Measurements from ENCODE around the gene MPND. TPM values are rescaled to one million over a fixed set of nuclear protein-coding genes. Genes with fewer than 3 reads are reported as not detected.

The MPND gene
- total and polyA plus RNA-seq, 2 of the 13 experiments (the other 11 are each of a cell fraction or from before 2014, with no cell fraction given) = 10.8 to 15.8 TPM

DNA sequence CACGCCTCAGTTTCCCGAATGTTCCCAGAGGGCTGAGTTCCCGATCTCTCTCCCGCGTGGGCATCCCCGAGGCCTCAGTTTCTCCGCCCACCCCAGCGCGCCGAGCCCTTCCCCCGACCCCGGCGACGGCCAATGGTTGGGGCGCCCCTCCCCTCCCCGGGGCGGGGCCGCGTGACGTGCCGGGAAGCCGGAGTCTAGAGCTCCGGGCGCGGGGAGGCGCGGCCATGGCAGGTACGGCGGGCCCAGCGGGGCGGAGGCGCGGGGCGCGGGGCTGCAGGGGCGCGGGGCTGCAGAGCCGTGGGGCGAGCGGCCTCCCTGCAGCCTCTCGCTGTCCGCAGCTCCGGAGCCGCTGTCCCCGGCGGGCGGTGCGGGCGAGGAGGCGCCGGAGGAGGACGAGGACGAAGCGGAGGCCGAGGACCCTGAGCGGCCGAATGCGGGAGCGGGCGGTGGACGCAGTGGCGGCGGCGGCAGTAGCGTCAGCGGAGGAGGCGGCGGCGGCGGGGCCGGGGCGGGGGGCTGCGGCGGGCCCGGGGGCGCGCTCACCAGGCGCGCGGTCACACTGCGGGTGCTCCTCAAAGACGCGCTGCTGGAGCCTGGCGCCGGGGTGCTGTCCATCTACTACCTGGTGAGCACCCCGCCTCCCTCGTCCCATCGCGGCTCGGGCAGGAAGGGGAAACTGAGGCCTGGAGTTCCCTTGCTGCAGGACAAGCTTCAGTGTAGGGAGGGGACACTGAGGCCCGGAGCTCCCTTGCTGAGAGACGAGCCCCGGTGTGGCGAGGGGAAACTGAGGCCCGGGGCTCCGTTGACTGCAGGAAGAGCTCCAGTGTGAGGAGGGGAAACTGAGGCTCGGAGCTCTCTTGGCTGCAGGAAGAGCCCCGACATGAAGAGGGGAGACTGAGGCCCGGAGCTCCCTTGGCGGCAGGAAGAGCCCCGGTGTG lies at the start of gene MPND (continued):
- TF ChIP-seq, protein P1, sequence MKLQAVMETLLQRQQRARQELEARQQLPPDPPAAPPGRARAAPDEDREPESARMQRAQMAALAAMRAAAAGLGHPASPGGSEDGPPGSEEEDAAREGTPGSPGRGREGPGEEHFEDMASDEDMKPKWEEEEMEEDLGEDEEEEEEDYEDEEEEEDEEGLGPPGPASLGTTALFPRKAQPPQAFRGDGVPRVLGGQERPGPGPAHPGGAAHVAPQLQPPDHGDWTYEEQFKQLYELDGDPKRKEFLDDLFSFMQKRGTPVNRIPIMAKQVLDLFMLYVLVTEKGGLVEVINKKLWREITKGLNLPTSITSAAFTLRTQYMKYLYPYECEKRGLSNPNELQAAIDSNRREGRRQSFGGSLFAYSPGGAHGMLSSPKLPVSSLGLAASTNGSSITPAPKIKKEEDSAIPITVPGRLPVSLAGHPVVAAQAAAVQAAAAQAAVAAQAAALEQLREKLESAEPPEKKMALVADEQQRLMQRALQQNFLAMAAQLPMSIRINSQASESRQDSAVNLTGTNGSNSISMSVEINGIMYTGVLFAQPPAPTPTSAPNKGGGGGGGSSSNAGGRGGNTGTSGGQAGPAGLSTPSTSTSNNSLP (IDR thresholded peaks at IDR 0.05; ENCODE audit: low read depth, low read length) = no peak
- TF ChIP-seq, protein P2, sequence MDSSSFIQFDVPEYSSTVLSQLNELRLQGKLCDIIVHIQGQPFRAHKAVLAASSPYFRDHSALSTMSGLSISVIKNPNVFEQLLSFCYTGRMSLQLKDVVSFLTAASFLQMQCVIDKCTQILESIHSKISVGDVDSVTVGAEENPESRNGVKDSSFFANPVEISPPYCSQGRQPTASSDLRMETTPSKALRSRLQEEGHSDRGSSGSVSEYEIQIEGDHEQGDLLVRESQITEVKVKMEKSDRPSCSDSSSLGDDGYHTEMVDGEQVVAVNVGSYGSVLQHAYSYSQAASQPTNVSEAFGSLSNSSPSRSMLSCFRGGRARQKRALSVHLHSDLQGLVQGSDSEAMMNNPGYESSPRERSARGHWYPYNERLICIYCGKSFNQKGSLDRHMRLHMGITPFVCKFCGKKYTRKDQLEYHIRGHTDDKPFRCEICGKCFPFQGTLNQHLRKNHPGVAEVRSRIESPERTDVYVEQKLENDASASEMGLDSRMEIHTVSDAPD (CRISPR knock-in tag; IDR thresholded peaks at IDR 0.05) = no peak
- TF ChIP-seq RFXAP (CRISPR knock-in tag; IDR thresholded peaks at IDR 0.05; ENCODE audit: borderline replicate concordance) (no peak), ZNF432 (CRISPR knock-in tag; IDR thresholded peaks at IDR 0.05; ENCODE audit: borderline replicate concordance) (no peak), GTF3A (CRISPR knock-in tag; conservative IDR thresholded peaks at IDR 0.05) (no peak), NBN (conservative IDR thresholded peaks at IDR 0.05) (no peak), KMT2B (CRISPR knock-in tag; IDR thresholded peaks at IDR 0.05) (no peak), SRSF1 (optimal IDR thresholded peaks at IDR 0.05; ENCODE audit: low read depth, low read length) (no peak), POLR2A (IDR thresholded peaks at IDR 0.05; ENCODE audit: insufficient read depth in 1 of 2, low read depth in 2 of 2, low read length in 2 of 2) (peak in 1 of 2 experiments; percentile 67; a peak in 2 of 4 replicates), MIXL1 (CRISPR knock-in tag; IDR thresholded peaks at IDR 0.05) (no peak), HNRNPUL1 (IDR thresholded peaks at IDR 0.05; ENCODE audit: low read depth, low read length) (no peak), ASH2L (IDR thresholded peaks at IDR 0.05; ENCODE audit: insufficient read length, low read depth, low read length) (peak; percentile 20), ZSCAN31 (CRISPR knock-in tag; IDR thresholded peaks at IDR 0.05; ENCODE audit: low read depth) (no peak), GFI1 (CRISPR knock-in tag; IDR thresholded peaks at IDR 0.05; ENCODE audit: borderline replicate concordance) (no peak)
- TF ChIP-seq, protein P3, sequence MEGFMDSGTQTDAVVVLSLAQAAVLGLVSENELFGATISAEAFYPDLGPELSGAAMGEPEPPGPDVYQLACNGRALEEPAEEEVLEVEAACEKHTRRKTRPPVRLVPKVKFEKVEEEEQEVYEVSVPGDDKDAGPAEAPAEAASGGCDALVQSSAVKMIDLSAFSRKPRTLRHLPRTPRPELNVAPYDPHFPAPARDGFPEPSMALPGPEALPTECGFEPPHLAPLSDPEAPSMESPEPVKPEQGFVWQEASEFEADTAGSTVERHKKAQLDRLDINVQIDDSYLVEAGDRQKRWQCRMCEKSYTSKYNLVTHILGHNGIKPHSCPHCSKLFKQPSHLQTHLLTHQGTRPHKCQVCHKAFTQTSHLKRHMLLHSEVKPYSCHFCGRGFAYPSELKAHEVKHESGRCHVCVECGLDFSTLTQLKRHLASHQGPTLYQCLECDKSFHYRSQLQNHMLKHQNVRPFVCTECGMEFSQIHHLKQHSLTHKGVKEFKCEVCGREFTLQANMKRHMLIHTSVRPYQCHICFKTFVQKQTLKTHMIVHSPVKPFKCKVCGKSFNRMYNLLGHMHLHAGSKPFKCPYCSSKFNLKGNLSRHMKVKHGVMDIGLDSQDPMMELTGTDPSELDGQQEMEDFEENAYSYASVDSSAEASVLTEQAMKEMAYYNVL (CRISPR knock-in tag; IDR thresholded peaks at IDR 0.05; ENCODE audit: borderline replicate concordance) = 0 out of 2 replicates have a peak, but pooled peaks have one; percentile 5
- TF ChIP-seq, protein P4, sequence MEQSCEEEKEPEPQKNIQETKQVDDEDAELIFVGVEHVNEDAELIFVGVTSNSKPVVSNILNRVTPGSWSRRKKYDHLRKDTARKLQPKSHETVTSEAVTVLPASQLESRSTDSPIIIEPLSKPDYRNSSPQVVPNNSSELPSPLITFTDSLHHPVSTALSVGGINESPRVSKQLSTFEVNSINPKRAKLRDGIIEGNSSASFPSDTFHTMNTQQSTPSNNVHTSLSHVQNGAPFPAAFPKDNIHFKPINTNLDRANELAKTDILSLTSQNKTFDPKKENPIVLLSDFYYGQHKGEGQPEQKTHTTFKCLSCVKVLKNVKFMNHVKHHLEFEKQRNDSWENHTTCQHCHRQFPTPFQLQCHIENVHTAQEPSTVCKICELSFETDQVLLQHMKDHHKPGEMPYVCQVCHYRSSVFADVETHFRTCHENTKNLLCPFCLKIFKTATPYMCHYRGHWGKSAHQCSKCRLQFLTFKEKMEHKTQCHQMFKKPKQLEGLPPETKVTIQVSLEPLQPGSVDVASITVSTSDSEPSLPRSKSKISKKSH (CRISPR knock-in tag; IDR thresholded peaks at IDR 0.05; ENCODE audit: borderline replicate concordance) = no peak
- TF ChIP-seq, protein P5, sequence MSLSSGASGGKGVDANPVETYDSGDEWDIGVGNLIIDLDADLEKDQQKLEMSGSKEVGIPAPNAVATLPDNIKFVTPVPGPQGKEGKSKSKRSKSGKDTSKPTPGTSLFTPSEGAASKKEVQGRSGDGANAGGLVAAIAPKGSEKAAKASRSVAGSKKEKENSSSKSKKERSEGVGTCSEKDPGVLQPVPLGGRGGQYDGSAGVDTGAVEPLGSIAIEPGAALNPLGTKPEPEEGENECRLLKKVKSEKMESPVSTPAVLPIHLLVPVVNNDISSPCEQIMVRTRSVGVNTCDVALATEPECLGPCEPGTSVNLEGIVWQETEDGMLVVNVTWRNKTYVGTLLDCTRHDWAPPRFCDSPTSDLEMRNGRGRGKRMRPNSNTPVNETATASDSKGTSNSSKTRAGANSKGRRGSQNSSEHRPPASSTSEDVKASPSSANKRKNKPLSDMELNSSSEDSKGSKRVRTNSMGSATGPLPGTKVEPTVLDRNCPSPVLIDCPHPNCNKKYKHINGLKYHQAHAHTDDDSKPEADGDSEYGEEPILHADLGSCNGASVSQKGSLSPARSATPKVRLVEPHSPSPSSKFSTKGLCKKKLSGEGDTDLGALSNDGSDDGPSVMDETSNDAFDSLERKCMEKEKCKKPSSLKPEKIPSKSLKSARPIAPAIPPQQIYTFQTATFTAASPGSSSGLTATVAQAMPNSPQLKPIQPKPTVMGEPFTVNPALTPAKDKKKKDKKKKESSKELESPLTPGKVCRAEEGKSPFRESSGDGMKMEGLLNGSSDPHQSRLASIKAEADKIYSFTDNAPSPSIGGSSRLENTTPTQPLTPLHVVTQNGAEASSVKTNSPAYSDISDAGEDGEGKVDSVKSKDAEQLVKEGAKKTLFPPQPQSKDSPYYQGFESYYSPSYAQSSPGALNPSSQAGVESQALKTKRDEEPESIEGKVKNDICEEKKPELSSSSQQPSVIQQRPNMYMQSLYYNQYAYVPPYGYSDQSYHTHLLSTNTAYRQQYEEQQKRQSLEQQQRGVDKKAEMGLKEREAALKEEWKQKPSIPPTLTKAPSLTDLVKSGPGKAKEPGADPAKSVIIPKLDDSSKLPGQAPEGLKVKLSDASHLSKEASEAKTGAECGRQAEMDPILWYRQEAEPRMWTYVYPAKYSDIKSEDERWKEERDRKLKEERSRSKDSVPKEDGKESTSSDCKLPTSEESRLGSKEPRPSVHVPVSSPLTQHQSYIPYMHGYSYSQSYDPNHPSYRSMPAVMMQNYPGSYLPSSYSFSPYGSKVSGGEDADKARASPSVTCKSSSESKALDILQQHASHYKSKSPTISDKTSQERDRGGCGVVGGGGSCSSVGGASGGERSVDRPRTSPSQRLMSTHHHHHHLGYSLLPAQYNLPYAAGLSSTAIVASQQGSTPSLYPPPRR (CRISPR knock-in tag; IDR thresholded peaks at IDR 0.05; ENCODE audit: borderline replicate concordance) = no peak

All from HepG2 (cell line).